Neural cell (in vitro differentiated cells): ENCODE results near the gene IPMK. TPM values are rescaled to one million over a fixed set of nuclear protein-coding genes. Genes with fewer than 3 reads are reported as not detected.

ENCODE experiments used
- H2AFZ ChIP-seq: fragments of 200-600, 300-800 bp; sonication (generic), shearing (Covaris generic); 2 replicates; pipeline ENCODE4 v1.6.0; 2014; ENCODE audit warnings: low read depth, mild to moderate bottlenecking, antibody characterized with exemption, low read length, moderate library complexity
- H3F3A ChIP-seq: fragments of 200-600 bp; shearing (Covaris generic); 2 replicates; pipeline ENCODE4 v1.6.1; 2016; ENCODE audit warnings: mild to moderate bottlenecking, moderate library complexity, mixed read lengths, antibody characterized with exemption, low read length; ENCODE audit not compliant: insufficient read depth, poor library complexity, severe bottlenecking
- H3K27ac ChIP-seq: fragments of 200-600, 300-800 bp; sonication (generic), shearing (Covaris generic); 2 replicates; pipeline ENCODE4 v1.5.1; 2014; ENCODE audit warnings: mild to moderate bottlenecking, low read length, moderate library complexity
- H3K27me3 ChIP-seq: fragments of 300-800, 200-600 bp; sonication (generic), shearing (Covaris generic); 2 replicates; pipeline ENCODE4 v1.6.0; 2014; ENCODE audit warnings: mild to moderate bottlenecking, low read depth, low read length, moderate library complexity; ENCODE audit not compliant: insufficient read depth
- H3K36me3 ChIP-seq: fragments of 300-800, 200-600 bp; sonication (generic), shearing (Covaris generic); 2 replicates; pipeline ENCODE4 v1.5.1; 2014; ENCODE audit warnings: mild to moderate bottlenecking, antibody characterized with exemption, low read length, moderate library complexity; ENCODE audit not compliant: insufficient read depth
- H3K4me2 ChIP-seq: fragments of 300-800, 200-600 bp; sonication (generic), shearing (Covaris generic); 2 replicates; pipeline ENCODE4 v1.6.0; 2014; ENCODE audit warnings: mild to moderate bottlenecking, low read length
- H3K4me3 ChIP-seq: fragments of 300-800, 200-600 bp; sonication (generic), shearing (Covaris generic); 2 replicates; pipeline ENCODE4 v1.5.1; 2014; ENCODE audit warnings: mild to moderate bottlenecking, low read length, moderate library complexity
- H3K79me2 ChIP-seq: fragments of 200-600 bp; shearing (Covaris generic); replicated peaks from 2 replicates; pipeline ENCODE4 v1.6.0; 2014; ENCODE audit warnings: mild to moderate bottlenecking, low read length, moderate library complexity; ENCODE audit not compliant: insufficient read depth
- H3K9ac ChIP-seq: fragments of 300-800, 200-600 bp; sonication (generic), shearing (Covaris generic); 2 replicates; pipeline ENCODE4 v1.6.1; 2016; ENCODE audit warnings: mild to moderate bottlenecking, low read length, mixed read lengths
- H3K9me2 ChIP-seq: fragments of 200-600 bp; shearing (Covaris generic); 2 replicates; pipeline ENCODE4 v1.6.1; 2016; ENCODE audit warnings: mild to moderate bottlenecking, low read length, mixed read lengths; ENCODE audit not compliant: insufficient read depth
- H3K9me3 ChIP-seq: fragments of 200-600, 300-800 bp; sonication (generic), shearing (Covaris generic); 2 replicates; pipeline ENCODE4 v1.6.1; 2016; ENCODE audit warnings: mild to moderate bottlenecking, mixed run types, low read length, moderate library complexity, mixed read lengths
- H4K20me1 ChIP-seq: fragments of 200-600 bp; shearing (Covaris generic); 2 replicates; pipeline ENCODE4 v1.6.1; 2016; ENCODE audit warnings: mild to moderate bottlenecking, mixed run types; ENCODE audit not compliant: insufficient read depth
- EP300 ChIP-seq: fragments of 450-650 bp; conservative IDR thresholded peaks from 2 replicates; pipeline ENCODE4 v1.6.1; 2014; ENCODE audit warnings: antibody characterized with exemption, mild to moderate bottlenecking, moderate library complexity; ENCODE audit not compliant: poor library complexity, severe bottlenecking
- EZH2 ChIP-seq: fragments of 200-600, 300-800 bp; shearing (Covaris generic), sonication (generic); IDR thresholded peaks from 2 replicates; pipeline ENCODE4 v1.6.1; 2014; ENCODE audit warnings: antibody characterized with exemption, low read length, borderline replicate concordance, mild to moderate bottlenecking; ENCODE audit not compliant: insufficient read depth, poor library complexity, severe bottlenecking
- MXI1 ChIP-seq: fragments of 450-650 bp; conservative IDR thresholded peaks from 2 replicates; pipeline ENCODE4 v1.6.1; 2014; ENCODE audit warnings: antibody characterized with exemption, mild to moderate bottlenecking; ENCODE audit not compliant: poor library complexity, severe bottlenecking
- POLR2AphosphoS5 ChIP-seq: IDR thresholded peaks from 2 replicates; pipeline ENCODE4 v1.6.1; 2012
- RAD21 ChIP-seq: fragments of 450-650 bp; conservative IDR thresholded peaks from 2 replicates; pipeline ENCODE4 v1.6.1; 2014; ENCODE audit warnings: antibody characterized with exemption, mild to moderate bottlenecking, moderate library complexity
- SMC3 ChIP-seq: fragments of 450-650 bp; conservative IDR thresholded peaks from 2 replicates; pipeline ENCODE4 v1.6.1; 2014; ENCODE audit warnings: antibody characterized with exemption, mild to moderate bottlenecking, moderate library complexity; ENCODE audit not compliant: poor library complexity
- TAF1 ChIP-seq: IDR thresholded peaks from 2 replicates; pipeline ENCODE4 v1.6.1; 2012; ENCODE audit warnings: low read depth
- polyA plus RNA-seq: library from polyadenylated mRNA; depleted of rRNA; stranded (reverse); fragments of >200 nt; gene quantifications from 2 replicates; pipeline ENCODE4 v1.2.3, GENCODE V29; 2014
- TF ChIP-seq, protein P1 (sequence below): fragments of 450-650 bp; IDR thresholded peaks from 2 replicates; pipeline ENCODE4 v1.5.1; 2014; ENCODE audit warnings: antibody characterized with exemption, mild to moderate bottlenecking, moderate library complexity; ENCODE audit not compliant: poor library complexity, severe bottlenecking
- TF ChIP-seq, protein P2 (sequence below): IDR thresholded peaks from 2 replicates; pipeline ENCODE4 v1.6.1; 2012; ENCODE audit warnings: borderline replicate concordance

IPMK gene
- polyA plus RNA-seq, 1 donor from 2014 or later = 11.7 TPM

GRCh38 chr10:58217612-58218011, 50.1 kb downstream of the IPMK start:
- H3K9ac ChIP-seq = no peak overlapping the region
- no peak overlapping the region for H3K27ac ChIP-seq
- H3K9me3 ChIP-seq = no peaks in the 10 kb centered on the region
- no peaks in the 10 kb centered on the region for H3F3A ChIP-seq
- TF ChIP-seq MXI1 (no peak), EZH2 (no peak), TAF1 (no peak), SMC3 (no peak), EP300 (no peak), RAD21 (no peak), POLR2AphosphoS5 (no peak)
- TF ChIP-seq, protein P1, sequence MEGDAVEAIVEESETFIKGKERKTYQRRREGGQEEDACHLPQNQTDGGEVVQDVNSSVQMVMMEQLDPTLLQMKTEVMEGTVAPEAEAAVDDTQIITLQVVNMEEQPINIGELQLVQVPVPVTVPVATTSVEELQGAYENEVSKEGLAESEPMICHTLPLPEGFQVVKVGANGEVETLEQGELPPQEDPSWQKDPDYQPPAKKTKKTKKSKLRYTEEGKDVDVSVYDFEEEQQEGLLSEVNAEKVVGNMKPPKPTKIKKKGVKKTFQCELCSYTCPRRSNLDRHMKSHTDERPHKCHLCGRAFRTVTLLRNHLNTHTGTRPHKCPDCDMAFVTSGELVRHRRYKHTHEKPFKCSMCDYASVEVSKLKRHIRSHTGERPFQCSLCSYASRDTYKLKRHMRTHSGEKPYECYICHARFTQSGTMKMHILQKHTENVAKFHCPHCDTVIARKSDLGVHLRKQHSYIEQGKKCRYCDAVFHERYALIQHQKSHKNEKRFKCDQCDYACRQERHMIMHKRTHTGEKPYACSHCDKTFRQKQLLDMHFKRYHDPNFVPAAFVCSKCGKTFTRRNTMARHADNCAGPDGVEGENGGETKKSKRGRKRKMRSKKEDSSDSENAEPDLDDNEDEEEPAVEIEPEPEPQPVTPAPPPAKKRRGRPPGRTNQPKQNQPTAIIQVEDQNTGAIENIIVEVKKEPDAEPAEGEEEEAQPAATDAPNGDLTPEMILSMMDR = no peak
- TF ChIP-seq, protein P2, sequence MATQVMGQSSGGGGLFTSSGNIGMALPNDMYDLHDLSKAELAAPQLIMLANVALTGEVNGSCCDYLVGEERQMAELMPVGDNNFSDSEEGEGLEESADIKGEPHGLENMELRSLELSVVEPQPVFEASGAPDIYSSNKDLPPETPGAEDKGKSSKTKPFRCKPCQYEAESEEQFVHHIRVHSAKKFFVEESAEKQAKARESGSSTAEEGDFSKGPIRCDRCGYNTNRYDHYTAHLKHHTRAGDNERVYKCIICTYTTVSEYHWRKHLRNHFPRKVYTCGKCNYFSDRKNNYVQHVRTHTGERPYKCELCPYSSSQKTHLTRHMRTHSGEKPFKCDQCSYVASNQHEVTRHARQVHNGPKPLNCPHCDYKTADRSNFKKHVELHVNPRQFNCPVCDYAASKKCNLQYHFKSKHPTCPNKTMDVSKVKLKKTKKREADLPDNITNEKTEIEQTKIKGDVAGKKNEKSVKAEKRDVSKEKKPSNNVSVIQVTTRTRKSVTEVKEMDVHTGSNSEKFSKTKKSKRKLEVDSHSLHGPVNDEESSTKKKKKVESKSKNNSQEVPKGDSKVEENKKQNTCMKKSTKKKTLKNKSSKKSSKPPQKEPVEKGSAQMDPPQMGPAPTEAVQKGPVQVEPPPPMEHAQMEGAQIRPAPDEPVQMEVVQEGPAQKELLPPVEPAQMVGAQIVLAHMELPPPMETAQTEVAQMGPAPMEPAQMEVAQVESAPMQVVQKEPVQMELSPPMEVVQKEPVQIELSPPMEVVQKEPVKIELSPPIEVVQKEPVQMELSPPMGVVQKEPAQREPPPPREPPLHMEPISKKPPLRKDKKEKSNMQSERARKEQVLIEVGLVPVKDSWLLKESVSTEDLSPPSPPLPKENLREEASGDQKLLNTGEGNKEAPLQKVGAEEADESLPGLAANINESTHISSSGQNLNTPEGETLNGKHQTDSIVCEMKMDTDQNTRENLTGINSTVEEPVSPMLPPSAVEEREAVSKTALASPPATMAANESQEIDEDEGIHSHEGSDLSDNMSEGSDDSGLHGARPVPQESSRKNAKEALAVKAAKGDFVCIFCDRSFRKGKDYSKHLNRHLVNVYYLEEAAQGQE = no peak
- H3K36me3 ChIP-seq = peaks cover 8% of the 10 kb centered on the region
- H3K27me3 ChIP-seq = no peaks in the 10 kb centered on the region
- no peak overlapping the region for H3K4me3 ChIP-seq
- H3K9me2 ChIP-seq = no peaks in the 10 kb centered on the region
- no peaks in the 10 kb centered on the region for H4K20me1 ChIP-seq
- no peak overlapping the region for H2AFZ ChIP-seq
- H3K4me2 ChIP-seq = no peak overlapping the region
- no peaks in the 10 kb centered on the region for H3K79me2 ChIP-seq

DNA sequence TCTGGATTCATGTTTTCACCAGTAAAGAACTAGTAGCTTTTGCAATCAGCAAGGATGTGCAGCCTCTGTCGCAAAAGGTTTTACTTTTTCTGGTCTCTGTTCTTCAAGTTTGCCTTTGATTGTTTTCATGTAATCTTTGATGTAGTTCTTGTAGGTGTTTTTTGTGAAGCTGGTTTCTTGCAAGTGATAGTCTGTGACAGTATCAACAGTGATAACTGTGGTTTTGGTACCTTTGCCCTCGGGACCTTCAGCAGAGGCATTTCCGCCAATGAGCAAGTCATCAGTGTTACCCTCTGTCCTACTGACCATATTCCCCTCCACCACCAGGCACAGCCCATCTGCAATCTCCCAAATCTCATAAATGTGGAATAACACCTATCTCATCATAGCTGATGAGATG, 55.1 kb downstream of the IPMK start:
- Histone ChIP-seq H3K27me3 (no peaks in the 10 kb centered on the region), H3K4me3 (no peak overlapping the region), H3K9me2 (no peaks in the 10 kb centered on the region), H3F3A (no peaks in the 10 kb centered on the region), H4K20me1 (no peaks in the 10 kb centered on the region), H3K4me2 (no peak overlapping the region), H3K9me3 (no peaks in the 10 kb centered on the region), H3K27ac (no peak overlapping the region), H3K36me3 (peaks cover 5% of the 10 kb centered on the region), H2AFZ (no peak overlapping the region), H3K79me2 (no peaks in the 10 kb centered on the region), H3K9ac (no peak overlapping the region)
- TF ChIP-seq EP300 = no peak
- TF ChIP-seq, protein P1 = no peak
- TF ChIP-seq SMC3 = no peak
- TF ChIP-seq POLR2AphosphoS5 = no peak
- no peak for TF ChIP-seq TAF1
- no peak for TF ChIP-seq RAD21
- no peak for TF ChIP-seq MXI1
- TF ChIP-seq, protein P2 = no peak
- TF ChIP-seq EZH2 = no peak
